H9 (cell line): ENCODE data around the gene SLC30A3. TPM values are rescaled to one million over a fixed set of nuclear protein-coding genes. Genes with fewer than 3 reads are reported as not detected.

Experiments used
- DNase-seq: peaks from one replicate; pipeline ENCODE4 v3.0.0-alpha.2; 2017
- H2AFZ ChIP-seq: one replicate; pipeline ENCODE4 v1.6.1; 2013; ENCODE audit warnings: mild to moderate bottlenecking, low read length, control low read depth, moderate library complexity
- H2AK5ac ChIP-seq: 2 replicates; pipeline ENCODE4 v1.6.1; 2013; ENCODE audit warnings: low read length, control low read depth, mixed read lengths; ENCODE audit not compliant: insufficient read length
- H2BK120ac ChIP-seq: one replicate; pipeline ENCODE4 v1.6.1; 2013; ENCODE audit warnings: low read depth, mild to moderate bottlenecking, low read length, control low read depth, inconsistent platforms; ENCODE audit not compliant: poor library complexity, severe bottlenecking
- H2BK12ac ChIP-seq: 2 replicates; pipeline ENCODE4 v1.6.1; 2013; ENCODE audit warnings: low read length, control low read depth, mixed read lengths, low read depth; ENCODE audit not compliant: insufficient read length
- H2BK15ac ChIP-seq: 2 replicates; pipeline ENCODE4 v1.6.1; 2013; ENCODE audit warnings: low read depth, low read length, control low read depth
- H2BK20ac ChIP-seq: one replicate; pipeline ENCODE4 v1.6.1; 2013; ENCODE audit warnings: low read depth, mild to moderate bottlenecking, low read length, control low read depth, inconsistent platforms; ENCODE audit not compliant: poor library complexity, severe bottlenecking
- H2BK5ac ChIP-seq: 2 replicates; pipeline ENCODE4 v1.6.1; 2013; ENCODE audit warnings: low read length, control low read depth, mixed read lengths; ENCODE audit not compliant: insufficient read length
- H3K14ac ChIP-seq: 2 replicates; pipeline ENCODE4 v1.6.1; 2013; ENCODE audit warnings: low read length, control low read depth; ENCODE audit not compliant: insufficient read depth
- H3K18ac ChIP-seq: 2 replicates; pipeline ENCODE4 v1.6.1; 2013; ENCODE audit warnings: low read depth, mild to moderate bottlenecking, mixed read lengths, low read length, control low read depth; ENCODE audit not compliant: insufficient read length
- H3K23ac ChIP-seq: 2 replicates; pipeline ENCODE4 v1.6.1; 2013; ENCODE audit warnings: low read length, control low read depth, mixed read lengths, low read depth; ENCODE audit not compliant: insufficient read length
- H3K23me2 ChIP-seq: 2 replicates; pipeline ENCODE4 v1.6.1; 2013; ENCODE audit warnings: low read depth, mild to moderate bottlenecking, mixed read lengths, low read length, control low read depth; ENCODE audit not compliant: insufficient read length, poor library complexity, severe bottlenecking
- H3K27ac ChIP-seq: 2 replicates; pipeline ENCODE4 v1.5.1; 2013; ENCODE audit warnings: low read length, control low read depth, mixed read lengths, low read depth; ENCODE audit not compliant: insufficient read length
- H3K27me3 ChIP-seq: 2 replicates; pipeline ENCODE4 v1.6.1; 2013; ENCODE audit warnings: low read length, control low read depth, inconsistent platforms; ENCODE audit not compliant: insufficient read depth
- H3K4ac ChIP-seq: 2 replicates; pipeline ENCODE4 v1.6.1; 2013; ENCODE audit warnings: low read depth, mild to moderate bottlenecking, control low read depth, inconsistent platforms, low read length, moderate library complexity
- H3K4me1 ChIP-seq: 2 replicates; pipeline ENCODE4 v1.6.1; 2013; ENCODE audit warnings: low read length, control low read depth, inconsistent platforms; ENCODE audit not compliant: insufficient read depth
- H3K4me2 ChIP-seq: 2 replicates; pipeline ENCODE4 v1.6.1; 2013; ENCODE audit warnings: low read length, control low read depth, mixed read lengths; ENCODE audit not compliant: insufficient read length, insufficient read depth
- H3K56ac ChIP-seq: 2 replicates; pipeline ENCODE4 v1.6.1; 2013; ENCODE audit warnings: low read depth, mild to moderate bottlenecking, mixed read lengths, low read length, control low read depth; ENCODE audit not compliant: insufficient read length
- H3K79me1 ChIP-seq: 2 replicates; pipeline ENCODE4 v1.6.1; 2013; ENCODE audit warnings: low read depth, mild to moderate bottlenecking, moderate library complexity, low read length, control low read depth, inconsistent platforms; ENCODE audit not compliant: insufficient read depth, poor library complexity, severe bottlenecking
- H3K79me2 ChIP-seq: 2 replicates; pipeline ENCODE4 v1.6.1; 2013; ENCODE audit warnings: low read length, control low read depth, inconsistent platforms; ENCODE audit not compliant: insufficient read depth
- H3K9ac ChIP-seq: 2 replicates; pipeline ENCODE4 v1.6.1; 2013; ENCODE audit warnings: low read length, control low read depth, mixed read lengths; ENCODE audit not compliant: insufficient read length; ENCODE audit errors: extremely low read depth
- H3K9me3 ChIP-seq: one replicate; pipeline ENCODE4 v1.6.1; 2013; ENCODE audit warnings: low read depth, low read length, inconsistent platforms; ENCODE audit not compliant: control insufficient read depth
- H3T11ph ChIP-seq: one replicate; pipeline ENCODE4 v1.6.1; 2013; ENCODE audit warnings: mild to moderate bottlenecking, low read length, control low read depth, inconsistent platforms
- H4K20me1 ChIP-seq: one replicate; pipeline ENCODE4 v1.6.1; 2013; ENCODE audit not compliant: control insufficient read depth, insufficient read length, insufficient read depth
- H4K5ac ChIP-seq: 2 replicates; pipeline ENCODE4 v1.6.1; 2013; ENCODE audit warnings: low read depth, mild to moderate bottlenecking, mixed read lengths, low read length, control low read depth; ENCODE audit not compliant: insufficient read length
- H4K8ac ChIP-seq: replicated peaks from 2 replicates; pipeline ENCODE4 v1.6.1; 2013; ENCODE audit warnings: low read length, control low read depth, mixed read lengths, low read depth; ENCODE audit not compliant: insufficient read length
- H4K91ac ChIP-seq: 2 replicates; pipeline ENCODE4 v1.6.1; 2013; ENCODE audit warnings: low read depth, mild to moderate bottlenecking, moderate library complexity, mixed read lengths, low read length, control low read depth; ENCODE audit not compliant: insufficient read length
- H3K27ac Mint-ChIP-seq, 3 experiments: 2 replicates in 2 of 3; 3 replicates in 1 of 3; pipeline ENCODE4 v1.8.0; 2020 to 2021; ENCODE audit warnings: mixed read lengths in 3 of 3, mild to moderate bottlenecking in 1 of 3, moderate library complexity in 1 of 3
- H3K27me3 Mint-ChIP-seq: 2 replicates; pipeline ENCODE4 v1.8.0; 2021; ENCODE audit warnings: low read depth, mild to moderate bottlenecking, moderate library complexity, mixed read lengths
- H3K36me3 Mint-ChIP-seq, 3 experiments: 2 replicates in 2 of 3; 3 replicates in 1 of 3; pipeline ENCODE4 v1.8.0; 2020 to 2021; ENCODE audit warnings: low read depth in 3 of 3, mixed read lengths in 3 of 3; ENCODE audit not compliant: insufficient read depth in 1 of 3
- H3K4me1 Mint-ChIP-seq, 2 experiments: 2 replicates each; pipeline ENCODE4 v1.8.0; 2020; ENCODE audit warnings: mixed read lengths in 2 of 2
- H3K4me3 Mint-ChIP-seq, 2 experiments: 2 replicates in 1 of 2; 3 replicates in 1 of 2; pipeline ENCODE4 v1.8.0; 2020 to 2021; ENCODE audit warnings: mild to moderate bottlenecking in 2 of 2, mixed read lengths in 2 of 2, moderate library complexity in 1 of 2
- H3K9me3 Mint-ChIP-seq, 2 experiments: 2 replicates in 1 of 2; 3 replicates in 1 of 2; pipeline ENCODE4 v1.8.0; 2020; ENCODE audit warnings: mild to moderate bottlenecking in 2 of 2, mixed read lengths in 2 of 2, moderate library complexity in 1 of 2
- WGBS: extraction: QIAGEN DNeasy Blood & Tissue Kit; methylation state at CpG from one replicate; pipeline ENCODE4 v1.1.7; 2013; ENCODE audit warnings: missing lambda C conversion rate, low lambda C conversion rate, mixed read lengths; ENCODE audit not compliant: insufficient read length; ENCODE audit errors: extremely low coverage; 5-methylcytosine and 5-hydroxymethylcytosine counted together
- total RNA-seq: library from RNA; stranded (reverse); gene quantifications from 2 replicates; pipeline ENCODE4 v1.2.1, GENCODE V29; 2021
- TF ChIP-seq, protein P1 (sequence below): fragments of 200-600 bp; sonication (generic); conservative IDR thresholded peaks from 3 replicates; pipeline ENCODE4 v1.8.0; 2021; ENCODE audit warnings: antibody characterized with exemption, mild to moderate bottlenecking

The SLC30A3 gene
- total RNA-seq, 1 experiment from 2014 or later: 2.5 TPM

DNA sequence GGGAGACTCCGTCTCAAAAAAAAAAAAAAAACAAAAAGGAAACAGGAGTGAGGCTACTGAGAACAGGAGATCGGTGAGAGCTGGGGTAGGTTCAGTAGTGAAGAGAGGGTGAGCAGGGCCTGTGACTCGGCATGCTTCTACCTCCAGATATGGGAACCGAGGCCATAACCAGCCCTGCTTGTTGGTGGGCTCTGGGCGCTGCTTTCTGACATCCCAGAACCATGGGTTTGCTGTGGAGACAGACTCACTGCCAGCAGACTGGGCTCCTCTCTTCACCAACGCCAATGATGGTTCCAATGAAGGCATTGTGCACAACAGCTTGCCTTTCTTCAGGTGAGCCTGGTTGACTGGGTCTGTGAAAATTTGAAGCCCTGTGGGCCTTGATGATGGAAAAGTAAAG is 39.4 kb downstream of the SLC30A3 start:
- Mint-ChIP-seq H3K36me3 (peaks cover 70 to 95% (median 95%) of the 10 kb centered on the region in 3 experiments), H3K27me3 (no peaks in the 10 kb centered on the region), H3K4me1 (peaks cover 6 to 7% of the 10 kb centered on the region in 2 experiments; a peak in 3 of 4 replicates), H3K27ac (no peak overlapping the region; a peak in 1 of 7 replicates), H3K4me3 (no peak overlapping the region), H3K9me3 (no peaks in the 10 kb centered on the region)
- no peak overlapping the region for H4K91ac ChIP-seq
- no peaks in the 10 kb centered on the region for H3K23me2 ChIP-seq
- H2AFZ ChIP-seq: no peak overlapping the region
- no peak overlapping the region for H4K8ac ChIP-seq
- H3K23ac ChIP-seq: no peak overlapping the region
- peaks cover 5% of the 10 kb centered on the region; the same call in 1 of the 2 replicates for H3K79me2 ChIP-seq
- no peak overlapping the region for H3K27ac ChIP-seq
- H2BK20ac ChIP-seq: no peak overlapping the region
- H3K4me1 ChIP-seq: peaks cover under 1% of the 10 kb centered on the region; the same call in 1 of the 2 replicates
- H3K14ac ChIP-seq: no peak overlapping the region
- no peak overlapping the region for H2AK5ac ChIP-seq
- no CpG with 5 or more reads among the region's 6 CpGs for WGBS
- no peaks in the 10 kb centered on the region for H3K79me1 ChIP-seq
- no peak overlapping the region for H2BK12ac ChIP-seq
- TF ChIP-seq, protein P1, sequence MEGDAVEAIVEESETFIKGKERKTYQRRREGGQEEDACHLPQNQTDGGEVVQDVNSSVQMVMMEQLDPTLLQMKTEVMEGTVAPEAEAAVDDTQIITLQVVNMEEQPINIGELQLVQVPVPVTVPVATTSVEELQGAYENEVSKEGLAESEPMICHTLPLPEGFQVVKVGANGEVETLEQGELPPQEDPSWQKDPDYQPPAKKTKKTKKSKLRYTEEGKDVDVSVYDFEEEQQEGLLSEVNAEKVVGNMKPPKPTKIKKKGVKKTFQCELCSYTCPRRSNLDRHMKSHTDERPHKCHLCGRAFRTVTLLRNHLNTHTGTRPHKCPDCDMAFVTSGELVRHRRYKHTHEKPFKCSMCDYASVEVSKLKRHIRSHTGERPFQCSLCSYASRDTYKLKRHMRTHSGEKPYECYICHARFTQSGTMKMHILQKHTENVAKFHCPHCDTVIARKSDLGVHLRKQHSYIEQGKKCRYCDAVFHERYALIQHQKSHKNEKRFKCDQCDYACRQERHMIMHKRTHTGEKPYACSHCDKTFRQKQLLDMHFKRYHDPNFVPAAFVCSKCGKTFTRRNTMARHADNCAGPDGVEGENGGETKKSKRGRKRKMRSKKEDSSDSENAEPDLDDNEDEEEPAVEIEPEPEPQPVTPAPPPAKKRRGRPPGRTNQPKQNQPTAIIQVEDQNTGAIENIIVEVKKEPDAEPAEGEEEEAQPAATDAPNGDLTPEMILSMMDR: no peak
- no peak overlapping the region for H2BK5ac ChIP-seq
- no peaks in the 10 kb centered on the region for H4K20me1 ChIP-seq
- H3K4me2 ChIP-seq: no peak overlapping the region
- DNase-seq: no peak
- no peak overlapping the region for H3T11ph ChIP-seq
- H3K27me3 ChIP-seq: no peaks in the 10 kb centered on the region
- no peak overlapping the region for H3K56ac ChIP-seq
- no peak overlapping the region for H2BK15ac ChIP-seq
- H3K18ac ChIP-seq: no peak overlapping the region
- no peak overlapping the region for H3K4ac ChIP-seq
- no peak overlapping the region for H2BK120ac ChIP-seq
- H3K9me3 ChIP-seq: no peaks in the 10 kb centered on the region
- no peak overlapping the region for H4K5ac ChIP-seq
- no peak overlapping the region for H3K9ac ChIP-seq
